ENCODE measurements around the gene NHEJ1.
A peak's percentile ranks its signal among the peaks of the same experiment; 100 is the strongest.

The NHEJ1 gene

DNA sequence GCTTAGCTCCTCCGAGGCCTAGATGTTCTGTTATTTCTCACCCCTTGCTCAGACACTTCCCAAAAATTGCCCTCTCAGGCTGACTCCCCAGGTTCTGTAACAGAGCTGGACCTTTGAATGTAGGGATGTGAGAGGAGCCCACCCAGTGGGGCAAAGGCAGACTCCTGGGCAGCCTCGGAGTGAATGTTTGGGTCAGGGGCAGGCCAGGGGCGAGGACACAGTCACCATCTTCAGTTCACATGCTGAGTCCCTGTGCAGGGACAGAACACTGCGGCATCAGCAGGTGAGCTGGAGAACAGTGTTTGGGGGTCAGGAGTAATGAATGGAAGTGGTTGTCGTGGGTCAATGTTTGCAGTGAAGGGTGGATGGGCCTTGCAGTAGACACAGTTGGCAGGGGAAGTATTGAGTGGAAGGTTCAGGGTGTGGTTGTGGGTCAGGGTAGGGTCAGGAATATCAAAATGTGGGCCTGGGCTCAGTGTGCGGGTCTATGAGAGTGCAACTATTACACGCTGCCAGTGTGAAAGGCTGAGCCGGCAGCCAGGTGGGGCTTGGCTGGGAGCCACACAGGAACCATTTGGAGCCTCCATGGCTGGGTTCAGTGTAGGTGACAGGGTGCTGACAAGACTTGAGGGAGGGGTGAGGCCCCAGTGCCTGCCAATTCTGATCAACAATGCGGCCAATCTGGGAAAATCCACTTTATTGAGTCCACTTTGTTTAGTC lies 104.3 kb downstream of the NHEJ1 start:
- DNase-seq, result no peak

DNA sequence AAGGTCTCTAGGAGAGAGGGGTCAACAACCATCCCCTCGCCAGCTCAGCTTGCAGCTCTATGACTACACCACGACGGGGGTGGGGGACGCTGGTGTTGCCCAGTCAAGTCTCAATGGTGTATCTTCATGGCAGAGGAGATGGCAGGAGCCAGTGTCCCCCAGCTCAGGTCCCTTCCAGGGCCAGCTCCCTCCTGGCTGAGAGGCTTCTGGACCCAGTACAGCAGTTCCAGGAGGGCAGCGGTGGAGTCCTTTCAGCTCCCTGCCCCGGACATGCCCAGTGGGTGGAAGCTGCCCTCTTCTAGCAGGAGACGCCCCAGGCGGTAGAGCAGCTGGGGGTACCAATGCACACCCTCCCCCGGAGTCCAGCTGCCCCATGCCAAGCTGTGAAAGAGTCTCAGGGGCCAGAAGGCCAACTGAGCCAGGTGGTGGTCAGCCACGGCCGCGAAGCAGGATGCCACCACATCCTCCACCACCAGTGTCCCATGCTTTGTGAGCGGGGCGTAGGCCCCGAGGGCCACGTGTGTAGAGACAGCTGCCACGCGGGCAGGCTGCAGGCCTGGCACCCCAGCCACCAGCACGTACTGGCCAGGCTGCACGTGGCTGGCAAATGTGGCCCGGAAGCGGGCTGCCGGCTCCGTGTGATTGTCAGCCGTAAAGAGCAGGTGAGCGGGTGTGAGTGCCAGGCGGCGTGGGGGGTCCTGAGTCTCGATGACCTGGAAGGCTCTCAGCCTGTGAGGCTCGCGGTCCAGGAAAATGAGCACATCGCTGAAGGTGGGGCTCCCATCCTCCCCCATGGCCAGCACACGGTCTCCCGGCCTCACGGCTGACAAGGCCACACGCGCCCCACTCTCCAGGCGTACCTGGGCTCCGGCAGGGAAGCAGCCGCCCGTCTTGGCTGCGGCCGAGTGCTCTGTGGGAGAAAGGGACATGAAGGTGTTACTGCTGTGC lies 105.4 kb downstream of the NHEJ1 start:
- no peak for DNase-seq

DNA sequence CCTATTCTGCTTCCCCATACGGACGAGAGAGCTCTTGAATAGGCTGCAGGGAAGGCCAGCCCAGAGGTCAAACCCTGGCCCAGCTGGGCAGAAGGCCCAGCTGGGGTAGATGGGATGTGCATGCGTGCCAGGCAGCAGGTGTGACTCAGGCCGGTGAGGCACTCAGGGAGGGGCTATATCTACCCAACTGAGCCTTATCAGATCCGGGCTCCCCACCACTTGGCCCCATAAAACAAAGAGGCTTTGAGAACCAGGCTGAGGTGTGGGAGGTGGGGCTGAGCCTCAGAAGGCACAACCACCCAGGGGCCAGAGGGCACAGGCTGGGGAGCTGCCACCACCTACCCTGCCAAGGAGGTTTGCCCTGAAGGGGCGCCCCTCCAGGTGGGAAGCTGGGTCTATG lies 111.3 kb downstream of the NHEJ1 start:
- no peak for DNase-seq

DNA sequence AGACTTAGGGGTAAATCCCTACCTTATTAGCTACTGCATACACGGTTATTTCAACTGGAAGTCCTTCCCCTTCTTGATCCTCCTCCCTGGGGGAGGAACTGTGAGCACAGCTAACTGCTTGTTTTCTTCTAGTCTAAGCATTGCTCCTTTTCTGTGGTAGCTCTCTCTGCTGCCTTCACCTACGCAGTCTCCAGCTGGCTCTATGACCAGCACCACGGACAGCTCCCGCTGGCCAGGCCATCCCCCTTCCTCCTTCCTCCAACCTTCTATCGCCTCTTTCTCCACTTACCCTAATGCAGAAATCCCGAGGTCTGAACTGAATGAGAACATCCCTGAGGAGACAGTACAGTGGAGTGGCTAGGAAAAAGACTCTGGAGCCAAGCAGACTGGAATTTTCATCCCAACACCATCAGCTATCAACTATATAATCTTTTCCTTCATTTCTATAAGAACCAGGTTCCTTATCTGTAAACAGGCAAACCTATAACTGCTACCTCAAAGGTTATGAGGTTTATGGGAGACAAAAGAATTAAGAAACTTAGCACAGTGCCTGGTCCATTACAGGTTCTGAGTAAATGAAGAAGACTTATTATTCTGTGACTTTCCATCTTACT lies 114.6 kb downstream of the NHEJ1 start:
- peak; percentile 38 for DNase-seq

GRCh38 chr2:219042750-219043149 lies 117.9 kb downstream of the NHEJ1 start:
- no peak for DNase-seq

GRCh38 chr2:219042157-219042556 lies 118.5 kb downstream of the NHEJ1 start:
- DNase-seq, result no peak

DNA sequence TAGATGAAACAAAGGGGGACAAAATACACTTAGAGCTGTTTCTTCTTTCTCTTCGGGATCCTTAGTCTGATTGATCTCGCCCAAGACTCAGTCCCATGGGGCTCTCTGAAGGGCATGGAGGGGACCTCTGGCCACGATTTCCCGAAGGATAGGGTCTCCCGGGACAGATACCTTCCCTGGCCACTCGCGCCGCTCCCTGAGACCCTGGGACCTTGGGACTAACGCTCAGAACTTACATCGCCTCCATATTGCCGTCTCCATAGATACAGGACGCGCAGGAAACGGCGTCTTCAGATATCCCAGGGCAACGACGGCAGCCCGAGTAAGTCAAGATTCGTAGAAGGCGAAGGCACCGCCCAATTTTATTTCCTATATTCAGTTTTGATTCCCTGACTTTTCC lies 119.4 kb downstream of the NHEJ1 start, which contains the start of gene CFAP65:
Gene CFAP65 (minus strand): TSS at position 265 of the 400 bp plus-strand sequence. CDS start 2,468 bp downstream, outside the sequence.
- peak; percentile 61 for DNase-seq

DNA sequence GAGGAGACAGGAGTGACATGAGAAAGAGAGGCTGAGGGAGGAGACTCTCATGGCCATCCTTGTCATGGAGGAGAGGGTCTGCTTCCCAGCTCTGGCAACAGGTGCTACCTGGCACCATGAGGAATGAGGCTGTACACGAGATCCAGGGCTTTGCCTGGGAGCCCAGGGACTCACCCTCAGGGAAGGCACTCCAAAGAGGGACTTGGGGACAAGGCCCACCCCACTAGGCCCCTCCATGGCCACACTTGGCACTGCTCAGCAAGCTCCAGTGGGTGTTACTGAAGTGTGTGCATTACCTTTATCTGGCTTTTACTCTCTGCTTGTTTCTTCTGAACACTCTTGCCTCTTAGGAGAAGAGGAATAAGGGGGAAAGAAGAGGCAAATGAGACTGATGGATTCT lies 122.0 kb downstream of the NHEJ1 start:
- no peak for DNase-seq

DNA sequence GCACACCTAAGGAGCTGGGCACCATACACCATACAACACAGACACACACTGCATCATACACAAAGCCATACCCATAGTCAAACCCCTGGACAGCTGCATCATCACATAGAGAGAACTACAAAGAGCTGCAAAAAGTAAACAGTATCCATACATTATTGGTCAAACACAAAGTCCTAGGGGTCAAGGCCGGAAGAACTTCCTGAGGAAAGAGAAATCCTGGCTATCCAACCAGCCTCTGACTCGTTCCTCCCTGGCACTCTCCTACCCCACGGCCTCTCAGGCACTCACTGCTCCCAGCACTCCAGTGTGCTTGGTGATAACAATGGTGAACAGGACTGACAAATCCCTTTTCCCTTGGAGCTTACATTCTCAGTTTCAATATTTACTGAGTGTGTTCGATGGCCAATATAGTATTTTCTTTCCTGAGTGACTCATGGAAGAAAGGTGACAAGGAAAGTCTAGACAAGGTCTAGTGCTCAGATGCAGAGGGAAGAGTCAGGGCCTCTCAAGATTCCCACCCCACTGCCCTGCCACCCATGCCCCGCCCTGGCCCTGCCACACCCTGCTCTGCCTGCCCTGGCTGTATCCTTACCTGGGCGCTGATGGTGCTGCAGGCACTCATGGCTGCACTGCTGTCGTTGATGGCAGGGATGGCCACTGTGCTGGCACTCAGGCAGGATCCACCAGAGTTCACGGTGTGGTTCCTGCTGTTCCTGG lies 122.7 kb downstream of the NHEJ1 start:
- DNase-seq, result no peak

DNA sequence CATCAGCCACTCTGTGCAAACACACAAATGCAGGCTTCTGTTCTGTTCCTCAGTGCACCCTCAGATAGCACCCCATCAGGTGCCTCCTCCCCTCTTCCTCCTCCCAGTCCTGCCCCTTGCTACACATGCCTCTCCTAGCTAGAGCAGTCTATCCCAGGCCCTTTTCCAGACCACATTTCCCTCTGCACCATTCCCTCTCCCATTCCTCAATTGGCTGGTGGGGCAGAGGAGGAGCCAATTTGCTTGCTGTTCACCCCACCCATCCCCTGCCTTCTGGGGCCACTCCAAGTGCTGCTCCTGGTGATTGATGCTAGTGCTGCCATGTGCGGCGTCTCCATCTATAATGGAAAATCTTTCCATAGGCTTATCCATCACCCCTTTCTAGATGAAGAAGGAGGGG lies 124.7 kb downstream of the NHEJ1 start:
- no peak for DNase-seq

- no peak for DNase-seq
These were observed 125.8 kb downstream of the NHEJ1 start for GRCh38 chr2:219034823-219035222.

- no peak for DNase-seq
These were observed 128.4 kb downstream of the NHEJ1 start for GRCh38 chr2:219032051-219032745.

DNA sequence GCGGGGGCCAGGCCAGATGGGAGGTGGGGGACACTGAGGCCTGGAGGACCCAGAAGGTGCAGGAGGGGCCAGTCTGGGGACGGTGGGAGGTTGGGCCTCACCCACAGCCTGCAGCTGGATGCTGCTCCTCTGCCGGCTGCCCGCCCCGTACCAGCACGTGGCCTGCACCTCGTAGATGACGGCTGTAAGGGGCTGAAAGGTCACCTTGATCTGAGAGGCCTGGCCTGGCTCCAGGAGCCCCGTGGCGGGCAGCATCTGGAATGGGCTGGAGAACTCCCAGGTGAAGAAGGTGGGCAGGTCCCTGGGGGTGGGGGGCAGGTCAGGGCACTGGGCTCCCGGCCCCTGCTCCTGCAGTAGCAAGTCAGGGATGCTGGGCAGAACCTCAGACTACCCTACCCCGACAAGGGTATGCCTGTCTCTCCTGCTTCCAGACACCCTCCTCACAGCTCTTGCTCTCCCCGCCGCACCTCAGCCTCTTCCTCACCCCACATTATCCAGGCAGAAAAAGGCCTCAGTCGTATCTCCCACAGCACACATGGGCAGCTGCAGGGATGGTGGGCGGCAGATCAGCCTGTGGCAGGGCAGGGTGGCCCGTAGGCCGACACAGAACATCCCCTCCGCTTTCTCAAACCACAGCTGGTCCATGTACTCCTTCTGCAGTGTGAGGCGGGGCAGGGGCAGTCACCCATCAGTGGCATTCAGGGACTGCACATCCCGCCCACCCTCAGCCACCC lies 129.4 kb downstream of the NHEJ1 start:
- no peak for DNase-seq

DNA sequence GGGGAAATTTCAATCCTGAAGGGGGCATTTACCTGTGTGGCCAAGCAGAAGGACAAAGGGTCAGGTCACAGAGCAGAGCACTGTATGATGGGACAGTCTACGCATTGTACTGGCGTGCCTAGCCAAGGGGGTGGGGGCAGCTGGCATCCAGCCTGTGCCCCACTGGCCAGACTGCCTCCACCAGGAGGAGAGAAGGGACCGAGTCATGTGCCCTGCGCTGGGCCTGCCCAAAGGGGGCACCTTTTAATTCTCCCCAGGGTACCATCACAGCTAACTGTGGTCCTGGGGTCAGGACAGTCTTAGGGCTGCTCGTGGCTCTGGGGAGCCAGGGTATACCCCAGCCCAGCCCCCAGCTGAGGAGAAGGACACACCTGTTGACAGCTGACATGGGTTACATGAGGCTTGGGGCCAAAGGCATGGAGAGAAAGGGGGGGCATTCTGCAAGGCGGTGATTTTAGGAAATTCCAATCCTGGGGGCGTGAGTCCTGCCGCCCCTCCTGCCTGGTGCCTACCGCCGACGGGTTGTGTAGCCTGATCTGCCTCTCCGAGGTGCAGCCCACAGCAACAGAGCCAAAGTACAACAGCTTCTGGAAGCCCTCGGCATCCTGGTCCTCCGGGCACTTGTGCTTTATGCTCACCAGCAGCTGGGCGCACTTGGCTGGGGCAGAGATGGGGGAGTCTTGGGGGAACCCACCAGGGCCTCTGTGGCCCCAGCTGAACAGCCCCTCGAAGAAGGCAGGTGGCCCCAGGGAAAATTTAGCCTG lies 130.3 kb downstream of the NHEJ1 start:
- DNase-seq, result no peak

DNA sequence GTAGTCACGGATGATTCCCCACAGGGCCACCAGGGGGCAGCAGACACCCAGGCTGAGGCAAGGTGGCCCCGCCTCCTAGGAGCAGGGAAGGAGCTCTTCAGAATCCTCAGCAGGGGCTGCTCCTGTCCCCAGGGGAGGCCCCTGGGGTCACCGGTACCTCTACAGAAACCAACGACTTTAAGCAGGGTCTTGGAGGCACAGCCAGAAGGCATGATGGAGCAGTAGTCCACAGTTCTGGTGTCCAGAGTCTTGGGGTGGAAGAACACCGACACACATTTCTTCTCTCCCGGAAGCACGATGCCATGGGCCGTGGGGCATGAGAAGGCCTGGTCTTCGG lies 130.8 kb downstream of the NHEJ1 start:
- DNase-seq, result peak; percentile 85

GRCh38 chr2:219028996-219029828 lies 131.4 kb downstream of the NHEJ1 start:
- DNase-seq, result no peak

- no peak for DNase-seq
These were observed 132.5 kb downstream of the NHEJ1 start for GRCh38 chr2:219028141-219028540.

- DNase-seq, result no peak
These were observed 133.0 kb downstream of the NHEJ1 start for GRCh38 chr2:219027511-219028055.

- no peak for DNase-seq
These were observed 133.7 kb downstream of the NHEJ1 start for GRCh38 chr2:219026946-219027345.

Data from activated CD4-positive, alpha-beta T cell treated with anti-CD3 and anti-CD28 coated beads for 48 hours (primary cell).